Spinal cord (tissue), 10 donors: Measurements from ENCODE around the gene LRRC61. TPM values are rescaled to one million over a fixed set of nuclear protein-coding genes. Genes with fewer than 3 reads are reported as not detected.
"Not testable (repeated sequence)": the region's sequence is repeated elsewhere in the genome, so short reads cannot be mapped to it uniquely, and the experiment has no call there.

Experiments used
- DNase-seq, 6 donors: peaks; one replicate each; pipeline versions ENCODE4 v3.0.0 to v3.0.0-alpha.2; 2013 to 2015; ENCODE audit warnings: low spot score in 6 of 6, low read depth in 4 of 6
- H3K27ac ChIP-seq: one replicate; pipeline ENCODE4 v1.5.1; 2013; ENCODE audit warnings: low read depth, low read length, control low read depth
- H3K27me3 ChIP-seq: one replicate; pipeline ENCODE4 v1.6.1; 2013; ENCODE audit warnings: low read length; ENCODE audit not compliant: control insufficient read depth, insufficient read depth
- H3K36me3 ChIP-seq: one replicate; pipeline ENCODE4 v1.6.1; 2013; ENCODE audit warnings: low read length; ENCODE audit not compliant: control insufficient read depth, insufficient read depth
- H3K4me1 ChIP-seq: one replicate; pipeline ENCODE4 v1.6.1; 2013; ENCODE audit warnings: low read length; ENCODE audit not compliant: control insufficient read depth, insufficient read depth
- H3K4me3 ChIP-seq: one replicate; pipeline ENCODE4 v1.5.1; 2013; ENCODE audit warnings: low read depth, low read length, control low read depth
- H3K9me3 ChIP-seq: one replicate; pipeline ENCODE4 v1.6.1; 2013; ENCODE audit warnings: low read length; ENCODE audit not compliant: control insufficient read depth, insufficient read depth
- WGBS: methylation state at CpG from one replicate; pipeline ENCODE4 v1.1.5; 2013; ENCODE audit warnings: missing lambda C conversion rate; ENCODE audit not compliant: insufficient coverage; 5-methylcytosine and 5-hydroxymethylcytosine counted together
- polyA plus RNA-seq, 2 donors: library from polyadenylated mRNA; unstranded; fragments of 120-200 nt; gene quantifications; one replicate each; pipeline ENCODE4 v1.2.1, GENCODE V29; 2013; ENCODE audit not compliant: insufficient read length in 2 of 2
- total RNA-seq, 2 donors: library from RNA; depleted of rRNA in 1 of 2; stranded (reverse); fragments of 120-200 nt in 1 of 2; fragments of >200 nt in 1 of 2; gene quantifications; one replicate each; pipeline versions ENCODE4 v1.2.3 to v1.2.4, GENCODE V29; 2013 to 2014
- donor health status: healthy.

The LRRC61 gene
- total and polyA plus RNA-seq, 4 donors: 8.1 to 38.6 (median 23.5) TPM

DNA sequence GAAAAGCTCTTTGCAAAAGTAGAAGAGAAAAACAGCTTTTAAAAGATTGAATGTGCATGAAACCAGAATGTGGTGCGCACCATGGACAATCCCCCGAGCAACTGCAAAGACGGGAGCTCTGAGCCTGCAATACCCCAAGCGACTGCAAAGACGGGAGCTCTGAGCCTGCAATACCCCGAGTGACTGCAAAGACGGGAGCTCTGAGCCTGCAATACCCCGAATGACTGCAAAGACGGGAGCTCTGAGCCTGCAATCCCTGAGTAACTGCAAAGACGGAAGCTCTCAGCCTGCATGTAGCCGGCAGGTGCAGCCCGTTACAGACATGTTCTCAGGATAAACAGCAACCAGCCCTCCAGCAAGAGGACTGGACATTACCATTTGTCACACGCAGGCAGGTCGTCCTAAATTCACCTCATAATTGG lies 62.2 kb downstream of the LRRC61 start:
- no peak overlapping the region for H3K4me3 ChIP-seq
- H3K4me1 ChIP-seq: peaks cover 89% of the 10 kb centered on the region
- 18% methylated on average over 12 of the region's 14 CpGs for WGBS
- no peaks in the 10 kb centered on the region for H3K9me3 ChIP-seq
- H3K27ac ChIP-seq: peak overlapping the region; percentile 97
- no peaks in the 10 kb centered on the region for H3K27me3 ChIP-seq
- peaks cover 38% of the 10 kb centered on the region for H3K36me3 ChIP-seq
- DNase-seq: peak in 2 of 6 donors; percentile 59 to 73

DNA sequence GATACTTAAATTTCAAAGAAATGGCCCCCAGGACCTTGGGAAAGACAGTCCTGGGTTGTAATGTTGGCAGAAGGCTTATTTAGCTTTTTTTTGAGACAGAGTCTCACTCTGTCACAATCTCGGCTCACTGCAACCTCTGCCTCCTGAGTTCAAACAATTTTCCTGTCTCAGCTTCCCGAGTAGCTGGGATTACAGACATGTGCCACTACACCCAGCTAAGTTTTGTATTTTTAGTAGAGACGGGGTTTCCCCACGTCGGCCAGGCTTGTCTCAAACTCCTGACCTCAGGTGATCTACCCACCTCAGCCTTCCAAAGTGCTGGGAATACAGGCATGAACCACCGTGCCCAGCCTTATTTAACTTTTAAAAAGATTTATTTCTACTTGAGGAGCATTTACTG lies 62.7 kb downstream of the LRRC61 start:
- Histone ChIP-seq H3K27ac (peak overlapping the region; percentile 97), H3K36me3 (peaks cover 38% of the 10 kb centered on the region), H3K4me1 (peaks cover 83% of the 10 kb centered on the region)
- not testable (repeated sequence) for H3K27me3 ChIP-seq, H3K9me3 ChIP-seq, DNase-seq, H3K4me3 ChIP-seq
- WGBS: 50% methylated on average over 3 of the region's 6 CpGs

Other genes with a start within 250 kb of the LRRC61 start
- 1 to 10 TPM; 5.6 to 5.8 TPM for gene ACTR3C, start 190 bp downstream of the LRRC61 start, total RNA-seq
- 1 to 10 TPM; 1.1 to 2.9 TPM for gene ACTR3C, start 190 bp downstream of the LRRC61 start, polyA plus RNA-seq
- 100 to 1,000 TPM in 1 of 2 donors, 10 to 100 TPM in 1; 44.5 to 234 TPM for gene RARRES2, start 18.3 kb downstream of the LRRC61 start, total RNA-seq
- 10 to 100 TPM; 25.1 to 91.8 TPM for gene RARRES2, start 18.3 kb downstream of the LRRC61 start, polyA plus RNA-seq
- 10 to 100 TPM; 31.0 to 55.6 TPM for gene REPIN1, start 45.5 kb downstream of the LRRC61 start, total RNA-seq
- 100 to 1,000 TPM; 120 to 124 TPM for gene REPIN1, start 45.5 kb downstream of the LRRC61 start, polyA plus RNA-seq
- gene ZNF775, start 56.0 kb downstream of the LRRC61 start, total RNA-seq: 10 to 100 TPM in 1 of 2 donors, 1 to 10 TPM in 1; 7.3 to 11.6 TPM
- gene ZNF775, start 56.0 kb downstream of the LRRC61 start, polyA plus RNA-seq: 10 to 100 TPM; 16.4 to 19.1 TPM
- 1 to 10 TPM; 4.7 to 8.8 TPM for gene GIMAP8, start 127.3 kb downstream of the LRRC61 start, total RNA-seq
- gene GIMAP8, start 127.3 kb downstream of the LRRC61 start, polyA plus RNA-seq: 1 to 10 TPM; 3.9 to 4.2 TPM
- gene GIMAP7, start 191.5 kb downstream of the LRRC61 start, total RNA-seq: 10 to 100 TPM in 1 of 2 donors, 1 to 10 TPM in 1; 3.3 to 13.2 TPM
- gene GIMAP7, start 191.5 kb downstream of the LRRC61 start, polyA plus RNA-seq: 1 to 10 TPM; 8.7 to 9.9 TPM
- 10 to 100 TPM; 21.5 to 46.2 TPM for gene GIMAP4, start 244.0 kb downstream of the LRRC61 start, total RNA-seq
- gene GIMAP4, start 244.0 kb downstream of the LRRC61 start, polyA plus RNA-seq: 10 to 100 TPM; 14.8 to 21.1 TPM